Glutamatergic neuron (in vitro differentiated cells): ENCODE data around the gene CAMK2D. TPM values are rescaled to one million over a fixed set of nuclear protein-coding genes. Genes with fewer than 3 reads are reported as not detected.
A peak's percentile ranks its signal among the peaks of the same experiment; 100 is the strongest.

Source experiments
- DNase-seq: peaks from one replicate; pipeline ENCODE4 v3.0.0; 2022
- H3K27ac Mint-ChIP-seq: one replicate; pipeline ENCODE4 v1.8.0; 2020; ENCODE audit warnings: mild to moderate bottlenecking, mixed read lengths, inconsistent platforms; ENCODE audit not compliant: unreplicated experiment
- H3K27me3 Mint-ChIP-seq: one replicate; pipeline ENCODE4 v1.8.0; 2020; ENCODE audit warnings: mild to moderate bottlenecking, moderate library complexity, mixed read lengths, inconsistent platforms; ENCODE audit not compliant: unreplicated experiment
- H3K36me3 Mint-ChIP-seq: one replicate; pipeline ENCODE4 v1.8.0; 2020; ENCODE audit warnings: mild to moderate bottlenecking, mixed read lengths, inconsistent platforms; ENCODE audit not compliant: unreplicated experiment
- H3K4me1 Mint-ChIP-seq: one replicate; pipeline ENCODE4 v1.8.0; 2020; ENCODE audit warnings: mild to moderate bottlenecking, low read depth, mixed read lengths, inconsistent platforms; ENCODE audit not compliant: unreplicated experiment
- H3K4me3 Mint-ChIP-seq: one replicate; pipeline ENCODE4 v1.8.0; 2020; ENCODE audit warnings: mild to moderate bottlenecking, mixed read lengths, inconsistent platforms; ENCODE audit not compliant: unreplicated experiment
- H3K9me3 Mint-ChIP-seq: one replicate; pipeline ENCODE4 v1.8.0; 2020; ENCODE audit warnings: mild to moderate bottlenecking, moderate library complexity, mixed read lengths, inconsistent platforms; ENCODE audit not compliant: unreplicated experiment
- total RNA-seq: library from RNA; stranded (reverse); fragmentation: NEBNext Ultra II Directional; extraction: Animal tissue kit (Norgen Biotek cat#: 25700); gene quantifications from one replicate; pipeline ENCODE4 v1.2.1, GENCODE V29; 2021; ENCODE audit not compliant: unreplicated experiment
- TF ChIP-seq, protein P1 (sequence below): fragments of 200-600 bp; sonication (generic); IDR thresholded peaks from one replicate; pipeline ENCODE4 v1.5.0; 2021; ENCODE audit not compliant: partially characterized antibody, unreplicated experiment

The CAMK2D gene
- total RNA-seq, 1 donor from 2014 or later, result 24.8 TPM

DNA sequence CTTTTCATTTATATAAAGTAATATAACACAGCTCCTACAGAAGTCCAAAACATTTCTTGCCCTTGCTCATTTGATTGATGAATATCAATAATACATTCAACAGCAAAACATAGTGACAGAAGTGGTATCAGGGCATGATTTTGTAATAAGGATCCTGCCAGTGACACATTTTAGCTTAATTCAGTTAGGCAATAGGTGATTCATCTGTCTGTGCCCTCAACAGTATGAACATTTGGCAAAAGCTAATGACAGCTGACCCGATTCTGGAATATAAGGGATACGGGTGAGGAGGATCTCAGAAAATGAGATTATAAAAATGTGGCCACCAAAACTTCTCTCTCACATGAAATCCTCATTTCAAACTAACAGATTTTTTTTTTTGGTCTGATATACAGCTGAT lies 294.0 kb downstream of the CAMK2D start:
- Mint-ChIP-seq H3K4me3 (no peak overlapping the region), H3K9me3 (peaks cover 2% of the 10 kb centered on the region), H3K36me3 (no peaks in the 10 kb centered on the region), H3K4me1 (peaks cover 19% of the 10 kb centered on the region), H3K27me3 (no peaks in the 10 kb centered on the region), H3K27ac (peak overlapping the region; percentile 74)
- no peak for DNase-seq
- TF ChIP-seq, protein P1, sequence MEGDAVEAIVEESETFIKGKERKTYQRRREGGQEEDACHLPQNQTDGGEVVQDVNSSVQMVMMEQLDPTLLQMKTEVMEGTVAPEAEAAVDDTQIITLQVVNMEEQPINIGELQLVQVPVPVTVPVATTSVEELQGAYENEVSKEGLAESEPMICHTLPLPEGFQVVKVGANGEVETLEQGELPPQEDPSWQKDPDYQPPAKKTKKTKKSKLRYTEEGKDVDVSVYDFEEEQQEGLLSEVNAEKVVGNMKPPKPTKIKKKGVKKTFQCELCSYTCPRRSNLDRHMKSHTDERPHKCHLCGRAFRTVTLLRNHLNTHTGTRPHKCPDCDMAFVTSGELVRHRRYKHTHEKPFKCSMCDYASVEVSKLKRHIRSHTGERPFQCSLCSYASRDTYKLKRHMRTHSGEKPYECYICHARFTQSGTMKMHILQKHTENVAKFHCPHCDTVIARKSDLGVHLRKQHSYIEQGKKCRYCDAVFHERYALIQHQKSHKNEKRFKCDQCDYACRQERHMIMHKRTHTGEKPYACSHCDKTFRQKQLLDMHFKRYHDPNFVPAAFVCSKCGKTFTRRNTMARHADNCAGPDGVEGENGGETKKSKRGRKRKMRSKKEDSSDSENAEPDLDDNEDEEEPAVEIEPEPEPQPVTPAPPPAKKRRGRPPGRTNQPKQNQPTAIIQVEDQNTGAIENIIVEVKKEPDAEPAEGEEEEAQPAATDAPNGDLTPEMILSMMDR, result no peak

DNA sequence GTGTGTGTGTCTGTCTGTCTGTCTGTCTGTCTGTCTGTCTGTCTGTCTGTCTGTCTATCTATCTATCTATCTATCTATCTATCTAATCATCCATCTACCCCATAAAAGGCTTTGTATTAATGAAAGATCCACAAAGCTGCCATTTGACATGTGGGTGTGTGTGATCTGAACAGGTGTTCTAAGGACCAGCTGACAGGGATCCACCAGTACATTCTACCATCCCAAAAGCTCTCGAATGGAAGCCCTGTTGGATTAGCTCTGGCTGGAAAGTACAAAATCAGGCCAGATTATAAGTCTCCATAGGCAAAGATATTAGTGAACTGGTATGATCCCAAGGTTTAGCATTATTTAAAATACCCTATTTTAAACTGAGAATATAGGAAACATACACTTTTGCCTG lies 299.3 kb downstream of the CAMK2D start:
- Mint-ChIP-seq H3K4me1 (peaks cover 9% of the 10 kb centered on the region), H3K27ac (no peak overlapping the region), H3K36me3 (no peaks in the 10 kb centered on the region), H3K27me3 (no peaks in the 10 kb centered on the region), H3K4me3 (no peak overlapping the region), H3K9me3 (no peaks in the 10 kb centered on the region)
- TF ChIP-seq, protein P1, result no peak
- DNase-seq, result no peak

DNA sequence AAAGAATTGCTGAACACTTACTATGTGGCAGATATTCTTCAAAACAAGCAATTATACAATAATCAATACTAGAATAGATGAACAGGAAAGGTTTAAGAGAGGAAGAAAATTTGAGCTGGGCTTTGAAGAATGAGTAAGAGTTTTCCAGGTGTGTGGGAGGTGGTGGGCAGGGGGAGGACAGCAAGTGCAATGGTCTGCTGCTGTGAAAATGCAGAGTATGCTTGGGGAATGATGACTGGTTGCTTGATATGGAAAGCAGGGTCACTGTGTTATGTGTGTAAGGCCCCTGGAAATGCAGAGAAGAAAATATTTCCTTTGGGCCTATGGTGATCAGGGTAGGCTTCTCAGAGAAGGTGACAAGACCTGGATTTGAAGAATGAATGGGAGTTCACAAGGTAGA lies 300.3 kb downstream of the CAMK2D start:
- no peaks in the 10 kb centered on the region for H3K9me3 Mint-ChIP-seq
- no peak overlapping the region for H3K4me3 Mint-ChIP-seq
- H3K27ac Mint-ChIP-seq, result no peak overlapping the region
- no peak for DNase-seq
- TF ChIP-seq, protein P1, result no peak
- H3K36me3 Mint-ChIP-seq, result no peaks in the 10 kb centered on the region
- peaks cover 3% of the 10 kb centered on the region for H3K4me1 Mint-ChIP-seq
- no peaks in the 10 kb centered on the region for H3K27me3 Mint-ChIP-seq

DNA sequence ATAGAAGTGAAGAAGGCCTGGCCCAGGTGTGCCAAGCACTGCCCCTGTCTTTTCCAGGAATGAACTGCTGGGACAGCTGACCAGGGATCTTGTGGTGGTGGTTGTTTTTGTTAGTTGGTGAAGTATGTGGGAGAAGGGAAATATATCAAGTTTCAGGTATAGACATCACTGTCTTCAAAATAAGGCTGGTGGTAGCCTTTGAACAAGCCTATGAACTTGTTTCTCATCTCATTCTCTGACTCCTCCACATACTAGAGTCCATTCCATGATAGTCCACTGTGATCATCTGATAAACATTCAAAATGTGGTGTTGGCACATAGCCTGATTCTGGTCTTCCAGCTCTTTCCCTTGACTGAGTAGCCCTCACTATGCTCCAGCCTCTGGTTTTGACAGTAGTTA lies 303.7 kb downstream of the CAMK2D start:
- Mint-ChIP-seq H3K27me3 (no peaks in the 10 kb centered on the region), H3K9me3 (no peaks in the 10 kb centered on the region), H3K36me3 (no peaks in the 10 kb centered on the region), H3K27ac (no peak overlapping the region), H3K4me1 (peaks cover 13% of the 10 kb centered on the region), H3K4me3 (no peak overlapping the region)
- no peak for DNase-seq
- TF ChIP-seq, protein P1, result no peak

DNA sequence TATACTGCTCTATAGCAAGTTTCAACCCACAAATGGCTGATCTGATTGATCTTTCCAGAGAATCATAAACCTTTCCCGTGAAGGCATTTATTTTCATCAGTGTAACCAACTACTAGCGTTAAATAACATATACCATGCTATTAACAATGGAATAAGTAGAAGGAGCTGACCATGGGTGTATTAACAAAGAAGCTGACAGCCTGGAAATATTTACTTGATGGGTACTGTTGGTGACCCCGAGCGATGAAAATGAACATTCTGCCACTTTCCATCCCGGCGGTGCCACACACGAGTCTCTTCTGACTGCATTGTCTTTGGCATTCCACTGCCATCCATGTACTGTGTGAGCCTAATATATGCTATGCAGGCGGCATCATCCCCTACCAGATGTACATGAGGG lies 304.4 kb downstream of the CAMK2D start:
- no peaks in the 10 kb centered on the region for H3K9me3 Mint-ChIP-seq
- no peaks in the 10 kb centered on the region for H3K27me3 Mint-ChIP-seq
- H3K4me3 Mint-ChIP-seq, result no peak overlapping the region
- H3K36me3 Mint-ChIP-seq, result no peaks in the 10 kb centered on the region
- H3K27ac Mint-ChIP-seq, result no peak overlapping the region
- H3K4me1 Mint-ChIP-seq, result peaks cover 11% of the 10 kb centered on the region
- DNase-seq, result no peak
- TF ChIP-seq, protein P1, result no peak
